Endothelial cell (in vitro differentiated cells): ENCODE data around the gene SHC4. TPM values are rescaled to one million over a fixed set of nuclear protein-coding genes. Genes with fewer than 3 reads are reported as not detected.

ENCODE experiments used
- DNase-seq: peaks from one replicate; pipeline ENCODE4 v3.0.0; 2021; ENCODE audit warnings: low spot score
- H3K27ac Mint-ChIP-seq: one replicate; pipeline ENCODE4 v1.8.0; 2021; ENCODE audit warnings: mixed read lengths, inconsistent platforms; ENCODE audit not compliant: unreplicated experiment
- H3K27me3 Mint-ChIP-seq: one replicate; pipeline ENCODE4 v1.8.0; 2021; ENCODE audit warnings: mild to moderate bottlenecking, moderate library complexity, mixed read lengths, inconsistent platforms; ENCODE audit not compliant: unreplicated experiment
- H3K36me3 Mint-ChIP-seq: one replicate; pipeline ENCODE4 v1.8.0; 2021; ENCODE audit warnings: mild to moderate bottlenecking, low read depth, mixed read lengths, inconsistent platforms; ENCODE audit not compliant: unreplicated experiment
- H3K4me1 Mint-ChIP-seq: one replicate; pipeline ENCODE4 v1.8.0; 2021; ENCODE audit warnings: mild to moderate bottlenecking, mixed read lengths, inconsistent platforms; ENCODE audit not compliant: unreplicated experiment
- H3K4me3 Mint-ChIP-seq: one replicate; pipeline ENCODE4 v1.8.0; 2021; ENCODE audit warnings: mild to moderate bottlenecking, mixed read lengths, inconsistent platforms; ENCODE audit not compliant: unreplicated experiment
- H3K9me3 Mint-ChIP-seq: one replicate; pipeline ENCODE4 v1.8.0; 2021; ENCODE audit warnings: mixed read lengths, inconsistent platforms; ENCODE audit not compliant: unreplicated experiment
- CTCF ChIP-seq: fragments of 200-600 bp; sonication (generic); IDR thresholded peaks from one replicate; pipeline ENCODE4 v1.5.0; 2021; ENCODE audit warnings: antibody characterized with exemption; ENCODE audit not compliant: unreplicated experiment
- total RNA-seq: library from RNA; stranded (reverse); fragmentation: NEBNext Ultra II Directional; extraction: Animal tissue kit (Norgen Biotek cat#: 25700); gene quantifications from one replicate; pipeline ENCODE4 v1.2.1, GENCODE V29; 2021; ENCODE audit not compliant: unreplicated experiment

SHC4 gene
- total RNA-seq, 1 donor from 2014 or later = 6.8 TPM

GRCh38 chr15:48968066-48968465 is 4.3 kb upstream of the SHC4 start:
- no peaks in the 10 kb centered on the region for H3K9me3 Mint-ChIP-seq
- no peak for DNase-seq
- no peak overlapping the region for H3K4me3 Mint-ChIP-seq
- H3K4me1 Mint-ChIP-seq = peaks cover 25% of the 10 kb centered on the region
- H3K36me3 Mint-ChIP-seq = peaks cover 5% of the 10 kb centered on the region
- no peak for TF ChIP-seq CTCF
- H3K27me3 Mint-ChIP-seq = peaks cover 10% of the 10 kb centered on the region
- H3K27ac Mint-ChIP-seq = no peak overlapping the region

GRCh38 chr15:48967336-48967735 is 3.6 kb upstream of the SHC4 start:
- peaks cover 8% of the 10 kb centered on the region for H3K27me3 Mint-ChIP-seq
- TF ChIP-seq CTCF = no peak
- peaks cover 5% of the 10 kb centered on the region for H3K36me3 Mint-ChIP-seq
- peaks cover 25% of the 10 kb centered on the region for H3K4me1 Mint-ChIP-seq
- no peaks in the 10 kb centered on the region for H3K9me3 Mint-ChIP-seq
- no peak overlapping the region for H3K4me3 Mint-ChIP-seq
- no peak overlapping the region for H3K27ac Mint-ChIP-seq
- no peak for DNase-seq

- Mint-ChIP-seq H3K27ac (no peak overlapping the region), H3K27me3 (peaks cover 10% of the 10 kb centered on the region), H3K9me3 (no peaks in the 10 kb centered on the region), H3K36me3 (peaks cover 5% of the 10 kb centered on the region), H3K4me3 (no peak overlapping the region), H3K4me1 (peaks cover 30% of the 10 kb centered on the region)
- no peak for TF ChIP-seq CTCF
- DNase-seq = no peak
Measured at GRCh38 chr15:48966595-48967301, 3.0 kb upstream of the SHC4 start.

GRCh38 chr15:48965972-48966371 is 2.3 kb upstream of the SHC4 start:
- Mint-ChIP-seq H3K36me3 (peaks cover 5% of the 10 kb centered on the region), H3K27ac (no peak overlapping the region), H3K27me3 (peaks cover 10% of the 10 kb centered on the region), H3K4me3 (no peak overlapping the region), H3K9me3 (no peaks in the 10 kb centered on the region), H3K4me1 (peaks cover 37% of the 10 kb centered on the region)
- no peak for TF ChIP-seq CTCF
- no peak for DNase-seq

GRCh38 chr15:48964898-48965297 is 1.2 kb upstream of the SHC4 start:
- Mint-ChIP-seq H3K36me3 (peaks cover 5% of the 10 kb centered on the region), H3K9me3 (no peaks in the 10 kb centered on the region), H3K27ac (peak overlapping the region; percentile 98), H3K27me3 (peaks cover 10% of the 10 kb centered on the region), H3K4me1 (peaks cover 46% of the 10 kb centered on the region), H3K4me3 (peak overlapping the region; percentile 21)
- TF ChIP-seq CTCF = no peak
- DNase-seq = no peak
